ENCODE data around the gene SLC4A4. TPM values are rescaled to one million over a fixed set of nuclear protein-coding genes. Genes with fewer than 3 reads are reported as not detected.

Gene SLC4A4
- total RNA-seq, 1 donor from 2014 or later = 37.7 TPM

DNA sequence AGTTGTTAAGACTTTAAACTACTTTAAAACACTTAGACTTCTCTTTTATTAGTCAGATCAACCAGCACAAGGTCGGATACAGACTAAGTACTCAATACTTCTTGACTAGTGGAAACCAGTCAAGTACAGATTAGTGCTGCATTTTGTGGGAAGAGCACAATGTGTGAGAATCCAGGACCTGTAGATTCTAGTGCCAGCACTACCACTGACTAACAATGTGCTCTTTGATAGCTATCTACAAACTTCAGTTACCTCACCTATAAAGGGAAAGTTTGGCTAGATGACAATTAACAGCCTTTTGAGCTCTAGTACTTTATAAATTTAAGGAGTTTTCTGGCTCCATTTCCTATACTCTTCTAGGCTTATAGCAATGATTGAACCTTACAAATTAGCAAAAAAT is 181.5 kb downstream of the SLC4A4 start:
- peaks cover 13% of the 10 kb centered on the region for H3K9me3 Mint-ChIP-seq (ENCODE audit: unreplicated experiment)

DNA sequence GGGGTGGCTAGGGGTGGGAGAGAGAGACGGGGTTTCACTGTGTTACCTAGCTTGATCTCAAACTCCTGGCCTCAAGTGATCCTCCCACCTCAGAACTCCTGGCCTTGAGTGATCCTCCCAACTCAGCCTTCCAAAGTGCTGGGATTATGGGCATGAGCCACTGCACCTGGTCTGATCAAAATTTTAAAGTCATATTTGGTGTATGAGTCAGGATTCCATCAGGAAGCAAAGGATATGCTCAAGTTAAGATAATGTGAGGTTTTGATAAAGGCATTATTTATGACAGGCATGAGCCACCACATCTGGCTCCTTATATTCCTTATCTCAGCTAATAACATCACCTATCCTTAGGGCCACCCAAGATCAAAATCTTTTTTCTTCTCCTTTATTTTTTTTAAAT is 182.0 kb downstream of the SLC4A4 start:
- peaks cover 6% of the 10 kb centered on the region for H3K27me3 Mint-ChIP-seq (ENCODE audit: unreplicated experiment)
- peaks cover 13% of the 10 kb centered on the region for H3K36me3 Mint-ChIP-seq (ENCODE audit: unreplicated experiment)
- no peaks in the 10 kb centered on the region for H3K4me1 Mint-ChIP-seq (ENCODE audit: unreplicated experiment)
- no peak for DNase-seq (ENCODE audit: extremely low spot score, unreplicated experiment)
- no peak overlapping the region for H3K27ac Mint-ChIP-seq (ENCODE audit: unreplicated experiment)
- H3K4me3 Mint-ChIP-seq (ENCODE audit: unreplicated experiment) = no peak overlapping the region
- TF ChIP-seq, protein P1, sequence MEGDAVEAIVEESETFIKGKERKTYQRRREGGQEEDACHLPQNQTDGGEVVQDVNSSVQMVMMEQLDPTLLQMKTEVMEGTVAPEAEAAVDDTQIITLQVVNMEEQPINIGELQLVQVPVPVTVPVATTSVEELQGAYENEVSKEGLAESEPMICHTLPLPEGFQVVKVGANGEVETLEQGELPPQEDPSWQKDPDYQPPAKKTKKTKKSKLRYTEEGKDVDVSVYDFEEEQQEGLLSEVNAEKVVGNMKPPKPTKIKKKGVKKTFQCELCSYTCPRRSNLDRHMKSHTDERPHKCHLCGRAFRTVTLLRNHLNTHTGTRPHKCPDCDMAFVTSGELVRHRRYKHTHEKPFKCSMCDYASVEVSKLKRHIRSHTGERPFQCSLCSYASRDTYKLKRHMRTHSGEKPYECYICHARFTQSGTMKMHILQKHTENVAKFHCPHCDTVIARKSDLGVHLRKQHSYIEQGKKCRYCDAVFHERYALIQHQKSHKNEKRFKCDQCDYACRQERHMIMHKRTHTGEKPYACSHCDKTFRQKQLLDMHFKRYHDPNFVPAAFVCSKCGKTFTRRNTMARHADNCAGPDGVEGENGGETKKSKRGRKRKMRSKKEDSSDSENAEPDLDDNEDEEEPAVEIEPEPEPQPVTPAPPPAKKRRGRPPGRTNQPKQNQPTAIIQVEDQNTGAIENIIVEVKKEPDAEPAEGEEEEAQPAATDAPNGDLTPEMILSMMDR (IDR thresholded peaks at IDR 0.05) = no peak
- H3K9me3 Mint-ChIP-seq (ENCODE audit: unreplicated experiment) = peaks cover 10% of the 10 kb centered on the region

More for the DNA sequence above, 181.5 kb downstream of the SLC4A4 start:
- Mint-ChIP-seq H3K36me3 (ENCODE audit: unreplicated experiment) (peaks cover 13% of the 10 kb centered on the region), H3K27ac (ENCODE audit: unreplicated experiment) (no peak overlapping the region), H3K27me3 (ENCODE audit: unreplicated experiment) (peaks cover 6% of the 10 kb centered on the region), H3K4me3 (ENCODE audit: unreplicated experiment) (no peak overlapping the region), H3K4me1 (ENCODE audit: unreplicated experiment) (no peaks in the 10 kb centered on the region)
- TF ChIP-seq, protein P1 (IDR thresholded peaks at IDR 0.05) = no peak
- DNase-seq (ENCODE audit: extremely low spot score, unreplicated experiment) = no peak

DNA sequence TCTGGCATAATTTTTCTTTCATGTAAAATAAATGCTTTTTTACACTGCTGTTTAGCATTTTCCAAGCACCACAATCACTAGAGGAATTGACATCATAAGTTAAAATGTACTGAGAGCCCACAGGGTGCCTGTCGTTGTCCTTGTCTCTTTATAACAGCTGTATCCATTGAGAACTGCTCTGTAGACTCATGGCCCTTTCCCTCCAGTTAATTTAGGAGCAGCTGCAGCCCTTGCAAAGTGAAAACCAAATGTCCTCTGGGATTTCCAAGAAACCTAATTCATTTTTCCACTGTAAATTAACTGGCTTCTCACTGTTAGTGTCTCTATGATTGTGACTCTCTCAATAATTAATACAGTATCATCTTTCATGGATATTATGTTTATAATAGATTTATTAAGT is 185.9 kb downstream of the SLC4A4 start:
- Mint-ChIP-seq H3K27ac (ENCODE audit: unreplicated experiment) (no peak overlapping the region), H3K9me3 (ENCODE audit: unreplicated experiment) (peaks cover 4% of the 10 kb centered on the region), H3K4me1 (ENCODE audit: unreplicated experiment) (no peaks in the 10 kb centered on the region), H3K36me3 (ENCODE audit: unreplicated experiment) (peaks cover 8% of the 10 kb centered on the region), H3K27me3 (ENCODE audit: unreplicated experiment) (peaks cover 18% of the 10 kb centered on the region), H3K4me3 (ENCODE audit: unreplicated experiment) (no peak overlapping the region)
- no peak for DNase-seq (ENCODE audit: extremely low spot score, unreplicated experiment)
- TF ChIP-seq, protein P1 (IDR thresholded peaks at IDR 0.05) = no peak

DNA sequence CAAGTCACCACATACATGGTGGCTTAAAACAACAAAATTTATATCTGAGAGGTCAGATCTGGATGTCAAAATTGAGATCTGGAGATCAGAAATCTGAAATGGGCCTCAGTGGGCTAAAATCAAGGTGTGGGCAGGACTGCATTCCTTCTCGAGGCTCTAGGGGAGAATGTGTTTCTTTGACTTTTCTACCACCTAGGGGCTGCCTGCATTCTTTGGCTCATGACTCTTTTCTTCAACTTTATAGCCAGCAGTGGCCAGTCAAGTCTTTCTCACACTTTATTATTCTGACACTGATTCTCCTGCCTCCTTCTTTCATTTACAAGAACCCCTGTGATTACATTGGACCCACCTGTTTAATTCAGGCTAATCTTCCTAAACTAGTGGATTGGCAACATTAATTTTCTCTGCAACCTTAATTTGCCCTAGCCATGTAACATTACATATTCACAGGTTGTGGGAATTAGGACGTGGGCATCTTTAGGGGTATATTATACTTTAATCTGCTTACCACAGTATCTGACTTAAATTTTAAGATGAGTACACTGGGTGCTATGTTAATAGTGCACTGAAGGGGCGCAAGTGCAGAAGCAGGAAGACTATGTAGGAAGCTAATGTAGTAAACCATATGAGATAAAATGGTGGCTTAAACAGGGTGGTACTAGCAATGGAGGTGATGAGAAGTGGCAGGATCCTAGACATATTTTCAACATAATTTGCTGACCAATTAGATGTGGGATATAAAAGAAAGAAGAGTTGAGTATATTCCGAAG is 188.0 kb downstream of the SLC4A4 start:
- Mint-ChIP-seq H3K36me3 (ENCODE audit: unreplicated experiment) (peaks cover 9% of the 10 kb centered on the region), H3K27ac (ENCODE audit: unreplicated experiment) (no peak overlapping the region), H3K4me1 (ENCODE audit: unreplicated experiment) (no peaks in the 10 kb centered on the region), H3K9me3 (ENCODE audit: unreplicated experiment) (no peaks in the 10 kb centered on the region), H3K27me3 (ENCODE audit: unreplicated experiment) (peaks cover 28% of the 10 kb centered on the region), H3K4me3 (ENCODE audit: unreplicated experiment) (no peak overlapping the region)
- TF ChIP-seq, protein P1 (IDR thresholded peaks at IDR 0.05) = peak; percentile 18
- DNase-seq (ENCODE audit: extremely low spot score, unreplicated experiment) = no peak

DNA sequence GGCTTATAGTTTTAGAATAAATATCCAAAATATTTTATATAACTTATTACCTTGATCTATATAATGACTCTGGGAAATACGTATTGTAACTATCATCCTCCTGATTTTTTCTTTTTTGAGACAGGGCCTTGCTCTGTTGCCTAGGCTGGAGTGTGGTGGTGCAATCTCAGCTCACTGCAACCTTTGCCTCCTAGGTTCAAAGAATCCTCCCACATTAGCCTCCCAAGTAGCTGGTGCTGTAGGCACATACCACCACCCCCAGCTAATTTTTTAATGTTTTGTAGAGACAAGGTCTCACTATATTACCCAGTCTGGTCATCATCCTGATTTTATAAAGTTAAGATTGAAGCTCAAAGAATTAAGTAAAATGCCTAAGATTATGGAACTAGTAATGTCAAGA is 193.6 kb downstream of the SLC4A4 start:
- TF ChIP-seq, protein P1 (IDR thresholded peaks at IDR 0.05) = no peak
- no peak overlapping the region for H3K27ac Mint-ChIP-seq (ENCODE audit: unreplicated experiment)
- H3K4me3 Mint-ChIP-seq (ENCODE audit: unreplicated experiment) = no peak overlapping the region
- no peaks in the 10 kb centered on the region for H3K4me1 Mint-ChIP-seq (ENCODE audit: unreplicated experiment)
- H3K36me3 Mint-ChIP-seq (ENCODE audit: unreplicated experiment) = peaks cover 30% of the 10 kb centered on the region
- no peak for DNase-seq (ENCODE audit: extremely low spot score, unreplicated experiment)
- H3K9me3 Mint-ChIP-seq (ENCODE audit: unreplicated experiment) = no peaks in the 10 kb centered on the region
- H3K27me3 Mint-ChIP-seq (ENCODE audit: unreplicated experiment) = peaks cover 39% of the 10 kb centered on the region
